HG02981 (cell line): ENCODE results near the gene KIF6.

Experiments
- ATAC-seq: cut with Tn5 transposase; IDR thresholded peaks from one replicate; pipeline ENCODE4 v1.9.1; 2021; ENCODE audit warnings: mild to moderate bottlenecking, moderate library complexity; ENCODE audit not compliant: unreplicated experiment

KIF6 gene

GRCh38 chr6:39389484-39389767, 335.8 kb downstream of the KIF6 start:
- no peak for ATAC-seq

- no peak for ATAC-seq
Measured at GRCh38 chr6:39388606-39389483, 336.4 kb downstream of the KIF6 start.

GRCh38 chr6:39387785-39388184, 337.4 kb downstream of the KIF6 start:
- no peak for ATAC-seq

- ATAC-seq = no peak
Measured at GRCh38 chr6:39386487-39386886, 338.7 kb downstream of the KIF6 start.

- ATAC-seq = no peak
Measured at GRCh38 chr6:39381550-39382140, 343.6 kb downstream of the KIF6 start.

- ATAC-seq = no peak
Measured at GRCh38 chr6:39380837-39381549, 344.2 kb downstream of the KIF6 start.

- no peak for ATAC-seq
Measured at GRCh38 chr6:39378960-39379425, 346.2 kb downstream of the KIF6 start.

GRCh38 chr6:39378175-39378959, 346.8 kb downstream of the KIF6 start:
- ATAC-seq = no peak

GRCh38 chr6:39377539-39377950, 347.7 kb downstream of the KIF6 start:
- no peak for ATAC-seq

GRCh38 chr6:39375405-39375804, 349.8 kb downstream of the KIF6 start:
- ATAC-seq = no peak

- no peak for ATAC-seq
Measured at GRCh38 chr6:39370390-39370789, 354.8 kb downstream of the KIF6 start.

- no peak for ATAC-seq
Measured at GRCh38 chr6:39369987-39370386, 355.2 kb downstream of the KIF6 start.

GRCh38 chr6:39367700-39368099, 357.5 kb downstream of the KIF6 start:
- ATAC-seq = no peak

- ATAC-seq = no peak
Measured at GRCh38 chr6:39366931-39367618, 358.1 kb downstream of the KIF6 start.

- ATAC-seq = no peak
Measured at GRCh38 chr6:39365281-39366074, 359.7 kb downstream of the KIF6 start.

- no peak for ATAC-seq
Measured at GRCh38 chr6:39363280-39363679, 361.9 kb downstream of the KIF6 start.

GRCh38 chr6:39362487-39362865, 362.7 kb downstream of the KIF6 start:
- no peak for ATAC-seq

GRCh38 chr6:39361657-39362486, 363.3 kb downstream of the KIF6 start:
- peak; percentile 68 for ATAC-seq

GRCh38 chr6:39360378-39360777, 364.8 kb downstream of the KIF6 start:
- ATAC-seq = no peak
